Endothelial cell of umbilical vein (primary cell): ENCODE data around the gene MYCBP2. TPM values are rescaled to one million over a fixed set of nuclear protein-coding genes. Genes with fewer than 3 reads are reported as not detected.

Experiments
- BruUV-seq: library from RNA; stranded (reverse); fragments of 400-500 nt; replicated peaks from 2 replicates; lab custom pipeline; 2021; lab: Mats Ljungman, UMichigan
- CTCF ChIA-PET: fragments of 300-600, 350-600 bp; sonication (Branson Sonifier 250); formaldehyde crosslinking; loops from one replicate; lab custom pipeline; 2021; ENCODE audit warnings: antibody characterized with exemption, inconsistent platforms; lab: Charles Lee
- POLR2A ChIA-PET: fragments of 300-600, 350-600 bp; sonication (Branson Sonifier 250); formaldehyde crosslinking; loops from one replicate; lab custom pipeline; 2021; ENCODE audit warnings: antibody characterized with exemption, inconsistent platforms; lab: Charles Lee
- DNase-seq: peaks from one replicate; pipeline ENCODE4 v3.0.0-alpha.2; 2011; ENCODE audit warnings: low read depth, low spot score
- FAIRE-seq: peaks from 2 replicates; lab custom pipeline; 2011; peaks lifted over from hg19 to GRCh38; lab: Jason Lieb, UNC
- H2AFZ ChIP-seq: 2 replicates; pipeline ENCODE4 v1.6.0; 2012; ENCODE audit warnings: low read depth, low read length, control low read depth, inconsistent platforms
- H3K27ac ChIP-seq: 2 replicates; pipeline ENCODE4 v1.5.1; 2011; ENCODE audit warnings: low read depth, mild to moderate bottlenecking, control low read depth, low read length, moderate library complexity; ENCODE audit not compliant: insufficient read depth
- H3K27me3 ChIP-seq, 2 experiments: 2 replicates each; pipeline versions ENCODE4 v1.6.0 to v1.6.1; 2011; ENCODE audit warnings: low read length in 2 of 2, mixed read lengths in 1 of 2; ENCODE audit not compliant: control insufficient read depth in 2 of 2, insufficient read depth in 2 of 2
- H3K36me3 ChIP-seq, 2 experiments: 2 replicates in 1 of 2; 3 replicates in 1 of 2; pipeline ENCODE4 v1.5.1; 2011; ENCODE audit warnings: low read length in 2 of 2, mild to moderate bottlenecking in 1 of 2, moderate library complexity in 1 of 2; ENCODE audit not compliant: control insufficient read depth in 2 of 2, insufficient read depth in 2 of 2; ENCODE audit errors: extremely low read depth in 1 of 2
- H3K4me1 ChIP-seq: 3 replicates; pipeline ENCODE4 v1.5.1; 2011; ENCODE audit warnings: mild to moderate bottlenecking, low read length; ENCODE audit not compliant: control insufficient read depth, insufficient read depth; ENCODE audit errors: extremely low read depth
- H3K4me2 ChIP-seq: 2 replicates; pipeline ENCODE4 v1.6.1; 2011; ENCODE audit warnings: low read length, control low read depth, mixed read lengths; ENCODE audit not compliant: insufficient read depth
- H3K4me3 ChIP-seq, 3 experiments: fragments of 200-600 bp in 1 of 3; sonication (generic), shearing (Covaris generic) in 1 of 3; replicated peaks in 1 of 3; 2 replicates each; pipeline ENCODE4 v1.5.1; 2011 to 2016; ENCODE audit warnings: control low read depth in 3 of 3, low read length in 3 of 3, mild to moderate bottlenecking in 2 of 3, inconsistent platforms in 1 of 3, low read depth in 1 of 3, moderate library complexity in 1 of 3; ENCODE audit not compliant: insufficient read depth in 1 of 3
- H3K79me2 ChIP-seq: 2 replicates; pipeline ENCODE4 v1.6.0; 2012; ENCODE audit warnings: low read length, inconsistent platforms; ENCODE audit not compliant: control insufficient read depth, insufficient read depth
- H3K9ac ChIP-seq: replicated peaks from 2 replicates; pipeline ENCODE3; 2011; ENCODE audit warnings: low read length, control low read depth; ENCODE audit not compliant: insufficient read depth; ENCODE audit errors: extremely low read depth
- H3K9me1 ChIP-seq: replicated peaks from 3 replicates; pipeline ENCODE4 v1.6.0; 2011; ENCODE audit warnings: mild to moderate bottlenecking, low read length; ENCODE audit not compliant: control insufficient read depth, insufficient read depth; ENCODE audit errors: extremely low read depth
- H3K9me3 ChIP-seq: replicated peaks from 2 replicates; pipeline ENCODE4 v1.5.1; 2012; ENCODE audit warnings: low read length, inconsistent platforms; ENCODE audit not compliant: control insufficient read depth, insufficient read depth
- H4K20me1 ChIP-seq: replicated peaks from 2 replicates; pipeline ENCODE3; 2011; ENCODE audit warnings: mild to moderate bottlenecking, low read length; ENCODE audit not compliant: control insufficient read depth, insufficient read depth; ENCODE audit errors: extremely low read depth
- CTCF ChIP-seq, 2 donors: IDR thresholded peaks; 1 replicate in 1 of 2; 2 replicates in 1 of 2; pipeline ENCODE4 v1.5.1; 2011; ENCODE audit warnings: low read length in 2 of 2, mild to moderate bottlenecking in 2 of 2, moderate library complexity in 2 of 2, control low read depth in 1 of 2, inconsistent platforms in 1 of 2, low read depth in 1 of 2; ENCODE audit not compliant: insufficient read depth in 1 of 2; ENCODE audit errors: extremely low read depth in 1 of 2
- EZH2 ChIP-seq: IDR thresholded peaks from 2 replicates; pipeline ENCODE4 v1.6.1; 2012; ENCODE audit warnings: borderline replicate concordance, low read depth, mild to moderate bottlenecking, moderate library complexity, low read length, inconsistent platforms; ENCODE audit not compliant: severe bottlenecking
- FOS ChIP-seq: IDR thresholded peaks from 2 replicates; pipeline ENCODE4 v1.6.1; 2011; ENCODE audit warnings: mild to moderate bottlenecking, low read length, moderate library complexity, borderline replicate concordance; ENCODE audit not compliant: insufficient read depth
- JUN ChIP-seq: IDR thresholded peaks from 2 replicates; pipeline ENCODE4 v1.6.1; 2011; ENCODE audit warnings: borderline replicate concordance, low read depth; ENCODE audit not compliant: insufficient read length, insufficient read depth
- MAX ChIP-seq: IDR thresholded peaks from 2 replicates; pipeline ENCODE4 v1.6.1; 2011; ENCODE audit not compliant: insufficient read depth, insufficient read length
- MYC ChIP-seq: IDR thresholded peaks from one replicate; pipeline ENCODE4 v1.6.1; 2011; ENCODE audit warnings: mild to moderate bottlenecking, low read depth, low read length
- POLR2A ChIP-seq: IDR thresholded peaks from 2 replicates; pipeline ENCODE4 v1.6.1; 2012; ENCODE audit warnings: low read depth, mild to moderate bottlenecking, control low read depth, low read length
- POLR2AphosphoS5 ChIP-seq: IDR thresholded peaks from 2 replicates; pipeline ENCODE4 v1.6.1; 2012; ENCODE audit warnings: low read depth, mild to moderate bottlenecking, control low read depth, low read length, moderate library complexity; ENCODE audit not compliant: insufficient read depth
- dilution Hi-C: fragments of 300-500 bp; cut with MboI; formaldehyde crosslinking; loops from one replicate; pipeline ENCODE4 v1.15.0; 2019; ENCODE audit warnings: low sequenced_read_pairs; ENCODE audit not compliant: extremely low pct_ligation_motif_present
- intact Hi-C: fragments of 100-400 bp; cut with micrococcal nuclease; formaldehyde crosslinking; loops from one replicate; pipeline ENCODE4 v1.10.0; 2022
- polyA plus RNA-seq, 4 experiments: library from polyadenylated mRNA; depleted of rRNA in 3 of 4; stranded (reverse) in 3 of 4; unstranded in 1 of 4; fragments of >200 nt; gene quantifications; 2 replicates each; pipeline versions ENCODE4 v1.2.1 to v1.2.3, GENCODE V29; 2011 to 2012; ENCODE audit warnings: missing spikeins in 1 of 4
- total RNA-seq: library from RNA; stranded (reverse); gene quantifications from 2 replicates; pipeline ENCODE4 v1.2.3, GENCODE V29; 2021

The MYCBP2 gene
- total and polyA plus RNA-seq, 2 donors (not counting 3 experiments of a cell fraction or from before 2014, with no cell fraction given), result 30.5 to 89.8 TPM

GRCh38 chr13:77001540-77001939 is 325.4 kb downstream of the MYCBP2 start:
- Histone ChIP-seq H3K4me1 (no peaks in the 10 kb centered on the region), H3K4me2 (no peak overlapping the region), H3K27me3 (no peaks in the 10 kb centered on the region), H2AFZ (no peak overlapping the region), H3K79me2 (no peaks in the 10 kb centered on the region), H4K20me1 (no peaks in the 10 kb centered on the region), H3K9me3 (no peaks in the 10 kb centered on the region), H3K36me3 (peaks cover 2 to 3% of the 10 kb centered on the region in 2 experiments), H3K9me1 (no peaks in the 10 kb centered on the region), H3K4me3 (no peak overlapping the region), H3K27ac (no peak overlapping the region), H3K9ac (no peak overlapping the region)
- CTCF ChIA-PET, result interaction anchor here (0.8 to 2.2 kb wide), 19 partner anchors 9 to 1326 kb away, joined by 3 to 17 read pairs (median 5); partner anchors contain the start of gene CLN5
- intact Hi-C loops, result loop anchor here (5.0 kb wide), 1 partner anchor 334 kb away; no protein-coding TSS in a partner anchor
- POLR2A ChIA-PET, result no interaction called here
- TF ChIP-seq POLR2A (no peak), FOS (no peak), MYC (no peak)
- DNase-seq (no peak), FAIRE-seq (no peak)
- BruUV-seq, result no TSS peak
- dilution Hi-C loops, result no loop called here

- dilution Hi-C loops (no loop called here), intact Hi-C loops (loop anchor here (5.0 kb wide), 1 partner anchor 333 kb away; no protein-coding TSS in a partner anchor)
- H3K4me3 ChIP-seq, result no peak overlapping the region
- no peaks in the 10 kb centered on the region for H3K9me1 ChIP-seq
- peaks cover 2 to 3% of the 10 kb centered on the region in 2 experiments for H3K36me3 ChIP-seq
- H3K4me2 ChIP-seq, result no peak overlapping the region
- H3K9me3 ChIP-seq, result no peaks in the 10 kb centered on the region
- no peaks in the 10 kb centered on the region for H3K27me3 ChIP-seq
- H3K9ac ChIP-seq, result no peak overlapping the region
- DNase-seq (no peak), FAIRE-seq (no peak)
- H3K79me2 ChIP-seq, result no peaks in the 10 kb centered on the region
- BruUV-seq, result no TSS peak
- ChIA-PET CTCF (interaction anchor here (1.5 to 2.2 kb wide), 3 partner anchors 15 to 1305 kb away, joined by 3 to 17 read pairs (median 4); no protein-coding TSS in a partner anchor), POLR2A (interaction anchor here (0.6 kb wide), 1 partner anchor 1284 kb away, joined by 9 read pairs; no protein-coding TSS in a partner anchor)
- H2AFZ ChIP-seq, result no peak overlapping the region
- TF ChIP-seq JUN, result no peak
- no peak for TF ChIP-seq EZH2
- no peak for TF ChIP-seq POLR2A
- TF ChIP-seq CTCF (IDR thresholded peaks at IDR 0.05; ENCODE audit: extremely low read depth in 1 of 2, insufficient read depth in 1 of 2, low read depth in 1 of 2, low read length in 2 of 2), result no peak
- TF ChIP-seq MYC, result no peak
- no peak for TF ChIP-seq MAX
- TF ChIP-seq FOS, result no peak
- TF ChIP-seq POLR2AphosphoS5, result no peak
- no peaks in the 10 kb centered on the region for H3K4me1 ChIP-seq
- H4K20me1 ChIP-seq, result no peaks in the 10 kb centered on the region
- no peak overlapping the region for H3K27ac ChIP-seq
Observed at GRCh38 chr13:77000475-77000874, 326.4 kb downstream of the MYCBP2 start.
